PC-3 (cell line): Measurements from ENCODE around the gene DECR2.

Experiments
- CTCF ChIP-seq: fragments of 300-600 bp; sonication (generic); conservative IDR thresholded peaks from 2 replicates; pipeline ENCODE4 v1.5.1; 2017; ENCODE audit warnings: antibody characterized with exemption, low read depth, mild to moderate bottlenecking, low read length
- EZH2 ChIP-seq: fragments of 300-600 bp; sonication (generic); IDR thresholded peaks from one replicate; pipeline ENCODE4 v1.6.1; 2017; ENCODE audit warnings: antibody characterized with exemption, mild to moderate bottlenecking, low read length; ENCODE audit not compliant: unreplicated experiment
- EZH2phosphoT487 ChIP-seq: fragments of 300-600 bp; sonication (generic); IDR thresholded peaks from 2 replicates; pipeline ENCODE4 v1.6.1; 2018; ENCODE audit warnings: mild to moderate bottlenecking, antibody characterized with exemption, low read length, borderline replicate concordance

DNA sequence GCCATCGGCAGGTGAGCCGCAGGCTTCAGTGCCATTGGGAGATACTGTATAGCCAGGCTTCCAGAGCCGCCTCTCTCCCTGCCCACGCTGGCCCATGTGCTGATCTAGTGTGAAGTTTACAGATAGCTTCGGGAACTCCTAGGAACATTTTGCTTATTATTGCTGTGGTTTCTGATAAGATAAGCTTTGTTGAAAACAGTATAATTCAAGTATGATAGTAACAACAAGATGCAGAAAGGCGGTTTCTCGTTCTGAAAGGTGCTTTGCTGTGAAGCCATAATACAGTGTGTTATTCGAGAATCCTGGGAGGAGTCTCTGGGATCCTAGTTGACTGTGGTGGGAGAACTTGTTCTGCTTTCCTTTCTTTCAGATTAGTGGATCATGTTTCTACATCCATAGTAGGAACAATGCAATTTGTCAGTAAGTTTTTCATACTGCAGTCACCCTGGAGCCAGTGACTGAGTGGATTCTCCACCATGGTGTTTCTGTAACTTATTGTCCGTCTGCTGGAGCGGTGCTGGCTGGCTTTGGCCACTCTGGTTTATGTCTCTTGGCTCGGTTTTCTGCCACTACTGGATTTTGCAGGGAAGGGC is 55.3 kb downstream of the DECR2 start:
- no peak for TF ChIP-seq CTCF
- no peak for TF ChIP-seq EZH2
- no peak for TF ChIP-seq EZH2phosphoT487
